ENCODE data around the gene SSNA1. TPM values are rescaled to one million over a fixed set of nuclear protein-coding genes. Genes with fewer than 3 reads are reported as not detected.

Gene SSNA1, protein sequence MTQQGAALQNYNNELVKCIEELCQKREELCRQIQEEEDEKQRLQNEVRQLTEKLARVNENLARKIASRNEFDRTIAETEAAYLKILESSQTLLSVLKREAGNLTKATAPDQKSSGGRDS
- polyA plus RNA-seq (2011; rRNA removed) (35.0 and 46.9 TPM in 2 replicates), polyA minus RNA-seq (2011; rRNA and poly(A)+ RNA removed) (8.6 and 13.1 TPM in 2 replicates)

DNA sequence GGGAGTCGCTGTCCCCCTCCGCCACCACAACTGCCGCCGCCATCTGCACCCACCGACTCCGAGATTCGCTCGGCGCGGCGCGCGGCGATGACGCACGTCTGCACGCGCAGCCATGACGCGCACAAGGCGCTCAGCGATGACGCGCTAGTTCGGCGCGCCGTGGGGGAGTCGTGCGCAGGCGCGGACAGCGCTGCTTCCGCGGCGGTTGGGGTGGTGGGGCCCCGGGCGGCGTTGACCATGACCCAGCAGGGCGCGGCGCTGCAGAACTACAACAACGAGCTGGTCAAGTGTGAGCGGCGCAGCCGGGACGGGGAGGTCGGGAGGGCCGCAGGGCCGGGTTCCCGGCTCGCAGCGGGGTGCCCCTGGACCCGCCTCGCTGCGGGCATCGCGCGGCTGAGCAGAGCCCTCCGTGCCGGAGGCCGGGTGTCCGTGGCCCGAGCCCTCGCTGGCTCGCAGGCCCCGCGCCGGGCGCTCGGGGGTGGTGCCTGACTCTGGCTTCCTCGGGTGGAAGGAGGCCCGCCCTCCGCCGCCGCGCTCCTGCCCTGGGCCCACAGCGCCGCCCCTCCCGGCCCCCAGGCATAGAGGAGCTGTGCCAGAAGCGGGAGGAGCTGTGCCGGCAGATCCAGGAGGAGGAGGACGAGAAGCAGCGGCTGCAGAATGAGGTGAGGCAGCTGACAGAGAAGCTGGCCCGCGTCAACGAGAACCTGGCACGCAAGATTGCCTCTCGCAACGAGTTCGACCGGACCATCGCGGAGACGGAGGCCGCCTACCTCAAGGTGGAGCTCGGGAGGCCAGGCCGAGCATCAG lies at the start of gene SSNA1, which contains the start of gene ANAPC2:
TSS of gene SSNA1 (plus strand) at position 187 of the 807 bp plus-strand sequence. CDS start at position 238, 51 bp downstream.
TSS of gene ANAPC2 (minus strand) at position 71 of the 807 bp plus-strand sequence. CDS start at position 43, 28 bp downstream.
- H3K27me3 ChIP-seq (ENCODE audit: control insufficient read depth, insufficient read depth, low read length), result no peaks in the 10 kb centered on the region
- H3K9me3 ChIP-seq (ENCODE audit: control insufficient read depth, insufficient read depth, low read length), result no peaks in the 10 kb centered on the region; the same call in 1 of the 2 replicates
- H3K4me3 ChIP-seq (ENCODE audit: low read depth, low read length), result peak within 1 kb of the TSS; percentile 94
- ChIA-PET POLR2A (interaction anchor here (0.5 to 3.2 kb wide), 24 partner anchors 8 to 305 kb away, joined by 3 to 38 read pairs (median 5); partner anchors contain the start of genes EXD3, MAN1B1, NDOR1 and NELFB), CTCF (interaction anchor here (0.5 to 3.7 kb wide), 10 partner anchors 9 to 70 kb away, joined by 3 to 17 read pairs (median 6); partner anchors contain the start of genes RNF224 and TPRN)
- TF ChIP-seq, protein P1, sequence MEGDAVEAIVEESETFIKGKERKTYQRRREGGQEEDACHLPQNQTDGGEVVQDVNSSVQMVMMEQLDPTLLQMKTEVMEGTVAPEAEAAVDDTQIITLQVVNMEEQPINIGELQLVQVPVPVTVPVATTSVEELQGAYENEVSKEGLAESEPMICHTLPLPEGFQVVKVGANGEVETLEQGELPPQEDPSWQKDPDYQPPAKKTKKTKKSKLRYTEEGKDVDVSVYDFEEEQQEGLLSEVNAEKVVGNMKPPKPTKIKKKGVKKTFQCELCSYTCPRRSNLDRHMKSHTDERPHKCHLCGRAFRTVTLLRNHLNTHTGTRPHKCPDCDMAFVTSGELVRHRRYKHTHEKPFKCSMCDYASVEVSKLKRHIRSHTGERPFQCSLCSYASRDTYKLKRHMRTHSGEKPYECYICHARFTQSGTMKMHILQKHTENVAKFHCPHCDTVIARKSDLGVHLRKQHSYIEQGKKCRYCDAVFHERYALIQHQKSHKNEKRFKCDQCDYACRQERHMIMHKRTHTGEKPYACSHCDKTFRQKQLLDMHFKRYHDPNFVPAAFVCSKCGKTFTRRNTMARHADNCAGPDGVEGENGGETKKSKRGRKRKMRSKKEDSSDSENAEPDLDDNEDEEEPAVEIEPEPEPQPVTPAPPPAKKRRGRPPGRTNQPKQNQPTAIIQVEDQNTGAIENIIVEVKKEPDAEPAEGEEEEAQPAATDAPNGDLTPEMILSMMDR (IDR thresholded peaks at IDR 0.05; ENCODE audit: low read depth, low read length), result peak; percentile 58
- H3K27ac ChIP-seq (ENCODE audit: low read depth, low read length), result peak within 1 kb of the TSS; percentile 96
- peak; percentile 81 for DNase-seq (ENCODE audit: low read depth, low spot score)

DNA sequence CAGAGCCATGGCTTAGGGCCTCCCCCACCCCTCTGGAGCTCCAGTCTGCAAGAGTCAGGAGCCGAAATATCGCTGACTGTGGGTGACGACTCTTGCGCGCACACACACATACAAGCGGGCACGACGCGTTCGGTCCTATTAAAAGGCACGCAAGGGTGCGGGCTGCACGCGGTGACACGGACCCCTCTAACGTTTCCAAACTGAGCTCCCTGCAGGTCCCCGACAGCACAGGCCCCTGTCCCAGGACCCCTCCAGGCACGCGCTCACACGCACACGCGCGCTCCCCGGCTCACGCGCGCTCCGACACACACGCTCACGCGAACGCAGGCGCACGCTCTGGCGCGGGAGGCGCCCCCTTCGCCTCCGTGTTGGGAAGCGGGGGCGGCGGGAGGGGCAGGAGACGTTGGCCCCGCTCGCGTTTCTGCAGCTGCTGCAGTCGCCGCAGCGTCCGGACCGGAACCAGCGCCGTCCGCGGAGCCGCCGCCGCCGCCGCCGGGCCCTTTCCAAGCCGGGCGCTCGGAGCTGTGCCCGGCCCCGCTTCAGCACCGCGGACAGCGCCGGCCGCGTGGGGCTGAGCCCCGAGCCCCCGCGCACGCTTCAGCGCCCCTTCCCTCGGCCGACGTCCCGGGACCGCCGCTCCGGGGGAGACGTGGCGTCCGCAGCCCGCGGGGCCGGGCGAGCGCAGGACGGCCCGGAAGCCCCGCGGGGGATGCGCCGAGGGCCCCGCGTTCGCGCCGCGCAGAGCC lies 49.6 kb upstream of the SSNA1 start, which contains the start of gene GRIN1:
TSS of gene GRIN1 (plus strand) at position 433 of the 746 bp plus-strand sequence. CDS start 333 bp downstream, outside the sequence.
- peaks cover 52% of the 10 kb centered on the region for H3K27me3 ChIP-seq (ENCODE audit: control insufficient read depth, insufficient read depth, low read length)

DNA sequence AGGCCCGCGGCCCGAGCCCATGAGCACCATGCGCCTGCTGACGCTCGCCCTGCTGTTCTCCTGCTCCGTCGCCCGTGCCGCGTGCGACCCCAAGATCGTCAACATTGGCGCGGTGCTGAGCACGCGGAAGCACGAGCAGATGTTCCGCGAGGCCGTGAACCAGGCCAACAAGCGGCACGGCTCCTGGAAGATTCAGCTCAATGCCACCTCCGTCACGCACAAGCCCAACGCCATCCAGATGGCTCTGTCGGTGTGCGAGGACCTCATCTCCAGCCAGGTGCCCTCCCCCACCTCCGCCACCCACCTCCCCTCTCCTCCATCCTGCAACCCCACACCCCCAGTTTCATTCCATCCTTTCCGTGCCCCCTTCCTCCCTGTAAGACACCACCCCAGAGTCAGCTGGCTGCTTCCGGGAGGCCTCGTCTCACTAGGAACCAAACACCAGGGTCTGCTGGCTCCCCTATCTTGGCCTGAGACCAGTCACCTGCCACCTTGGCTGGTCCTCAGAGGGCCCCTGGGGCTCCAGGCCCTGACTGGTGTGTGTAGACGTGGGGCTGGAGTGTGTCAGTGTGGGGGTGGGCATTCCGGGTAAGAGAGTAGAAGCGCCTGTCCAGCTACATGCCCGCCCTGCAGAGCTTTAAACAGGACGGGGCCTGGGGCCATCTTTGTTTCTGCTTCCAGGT lies 48.9 kb upstream of the SSNA1 start:
- H3K4me3 ChIP-seq (ENCODE audit: low read depth, low read length), result no peak overlapping the region
- H3K27me3 ChIP-seq (ENCODE audit: control insufficient read depth, insufficient read depth, low read length), result peaks cover 52% of the 10 kb centered on the region
- ChIA-PET POLR2A (interaction anchor here (2.3 kb wide), 1 partner anchor 10 kb away, joined by 12 read pairs; no protein-coding TSS in a partner anchor), CTCF (no interaction called here)
- no peak for DNase-seq (ENCODE audit: low read depth, low spot score)
- H3K9me3 ChIP-seq (ENCODE audit: control insufficient read depth, insufficient read depth, low read length), result no peaks in the 10 kb centered on the region; the same call in 1 of the 2 replicates
- TF ChIP-seq, protein P1 (IDR thresholded peaks at IDR 0.05; ENCODE audit: low read depth, low read length), result no peak
- no peak overlapping the region for H3K27ac ChIP-seq (ENCODE audit: low read depth, low read length)

More for the DNA sequence above, 49.6 kb upstream of the SSNA1 start, which contains the start of gene GRIN1:
- no peak within 1 kb of the TSS for H3K4me3 ChIP-seq (ENCODE audit: low read depth, low read length)
- no peaks in the 10 kb centered on the region; the same call in 1 of the 2 replicates for H3K9me3 ChIP-seq (ENCODE audit: control insufficient read depth, insufficient read depth, low read length)
- TF ChIP-seq, protein P1 (IDR thresholded peaks at IDR 0.05; ENCODE audit: low read depth, low read length), result no peak
- ChIA-PET CTCF (interaction anchor here (1.0 kb wide), 1 partner anchor 9 kb away, joined by 11 read pairs; no protein-coding TSS in a partner anchor), POLR2A (interaction anchor here (2.3 kb wide), 1 partner anchor 9 kb away, joined by 12 read pairs; no protein-coding TSS in a partner anchor)
- no peak within 1 kb of the TSS for H3K27ac ChIP-seq (ENCODE audit: low read depth, low read length)
- DNase-seq (ENCODE audit: low read depth, low spot score), result no peak

DNA sequence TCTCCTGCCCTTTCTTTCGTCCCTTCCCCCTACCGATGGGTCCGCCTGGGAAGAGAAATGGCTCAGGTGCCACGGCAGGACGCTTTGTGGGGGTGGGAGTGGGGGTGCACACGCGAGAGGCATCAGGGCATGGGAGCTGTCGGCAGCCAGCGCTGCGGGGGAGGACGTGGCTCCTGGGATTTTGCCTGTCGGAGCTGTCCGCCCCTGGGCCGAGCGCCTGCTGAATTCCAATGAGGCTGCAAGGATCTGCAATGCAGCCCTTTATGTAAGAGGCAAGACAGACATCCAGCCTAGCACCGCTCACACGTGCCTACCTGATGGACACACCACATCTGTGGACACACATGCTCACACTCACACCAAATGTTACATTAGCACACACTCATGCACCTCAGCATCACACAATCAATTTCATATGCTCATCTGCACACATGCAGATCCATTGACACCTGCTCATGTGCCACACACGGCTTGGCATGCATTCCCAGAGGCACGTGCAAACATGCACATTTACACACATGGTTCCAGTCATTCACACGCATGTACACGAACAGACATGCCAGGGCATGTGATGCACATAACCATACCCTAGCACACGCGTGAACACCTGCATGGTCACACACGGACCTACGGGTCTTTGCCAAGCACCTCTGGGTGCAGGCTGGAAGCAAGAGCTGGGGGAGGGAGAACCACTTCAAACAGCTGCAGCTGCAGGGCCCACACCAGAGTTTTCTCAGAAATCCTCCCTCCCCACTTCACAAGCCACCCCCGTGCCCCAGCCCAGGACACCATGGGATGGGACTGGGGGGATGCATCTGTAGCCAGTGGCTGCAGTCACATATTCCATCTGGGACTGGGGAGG lies 48.1 kb upstream of the SSNA1 start:
- Histone ChIP-seq H3K4me3 (ENCODE audit: low read depth, low read length) (no peak overlapping the region), H3K27ac (ENCODE audit: low read depth, low read length) (no peak overlapping the region), H3K9me3 (ENCODE audit: control insufficient read depth, insufficient read depth, low read length) (no peaks in the 10 kb centered on the region; the same call in 1 of the 2 replicates), H3K27me3 (ENCODE audit: control insufficient read depth, insufficient read depth, low read length) (peaks cover 52% of the 10 kb centered on the region)
- POLR2A ChIA-PET, result interaction anchor here (2.3 kb wide), 1 partner anchor 10 kb away, joined by 12 read pairs; no protein-coding TSS in a partner anchor
- CTCF ChIA-PET, result interaction anchor here (0.6 kb wide), 1 partner anchor 13 kb away, joined by 6 read pairs; no protein-coding TSS in a partner anchor
- DNase-seq (ENCODE audit: low read depth, low spot score), result no peak
- TF ChIP-seq, protein P1 (IDR thresholded peaks at IDR 0.05; ENCODE audit: low read depth, low read length), result no peak
